Measurements from ENCODE around the gene SRGAP1. TPM values are rescaled to one million over a fixed set of nuclear protein-coding genes. Genes with fewer than 3 reads are reported as not detected.

SRGAP1 gene
- total RNA-seq, 1 donor from 2014 or later, result 49.3 TPM

DNA sequence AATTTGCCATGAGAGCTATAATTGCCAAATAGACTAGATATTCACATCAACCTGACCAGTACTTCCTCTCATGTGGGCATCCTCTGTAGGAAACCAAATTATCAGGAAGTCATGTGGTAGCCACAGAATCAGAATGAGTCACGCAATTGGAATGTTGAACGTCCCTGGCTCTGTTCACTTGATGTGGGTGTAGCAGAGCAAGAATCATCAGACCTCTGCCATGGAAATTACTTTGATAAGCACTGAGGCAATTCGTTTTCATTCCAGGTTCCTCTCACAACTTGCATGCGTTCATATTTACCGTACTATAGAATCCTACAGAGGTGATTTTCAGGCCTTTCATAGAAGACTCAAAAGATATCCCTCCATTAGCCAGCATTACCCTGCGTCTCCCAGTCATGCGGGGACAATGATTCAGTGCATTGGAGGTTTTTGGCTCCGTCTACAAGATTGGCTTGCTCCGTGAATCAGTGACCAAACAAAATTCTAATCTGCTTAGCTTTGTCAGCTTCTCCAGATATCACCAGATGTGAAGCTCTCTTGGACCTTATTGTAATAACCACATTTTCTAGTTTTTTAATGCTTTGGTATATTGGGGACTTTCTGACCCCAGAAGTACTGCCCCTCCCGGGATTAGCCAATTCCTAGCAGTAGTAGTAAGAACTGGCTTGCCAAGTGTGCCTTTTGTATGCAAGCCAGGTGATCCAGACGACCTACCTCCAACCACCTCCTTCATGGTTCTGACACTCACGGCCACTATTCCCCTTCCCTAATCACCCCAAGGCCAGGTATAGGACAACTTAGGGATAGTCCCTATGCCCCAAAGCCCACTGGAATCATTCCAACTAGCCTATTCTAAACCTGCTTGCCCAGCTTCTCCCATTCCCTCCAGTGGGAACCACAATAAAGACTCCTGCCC is 244.2 kb downstream of the SRGAP1 start:
- Mint-ChIP-seq H3K9me3 (ENCODE audit: unreplicated experiment) (no peaks in the 10 kb centered on the region), H3K4me3 (ENCODE audit: unreplicated experiment) (peak overlapping the region; percentile 19), H3K27ac (ENCODE audit: unreplicated experiment) (peak overlapping the region; percentile 78), H3K36me3 (ENCODE audit: low read depth, unreplicated experiment) (peaks cover 20% of the 10 kb centered on the region), H3K27me3 (ENCODE audit: unreplicated experiment) (peaks cover 1% of the 10 kb centered on the region), H3K4me1 (ENCODE audit: unreplicated experiment) (peaks cover 11% of the 10 kb centered on the region)
- TF ChIP-seq, protein P1, sequence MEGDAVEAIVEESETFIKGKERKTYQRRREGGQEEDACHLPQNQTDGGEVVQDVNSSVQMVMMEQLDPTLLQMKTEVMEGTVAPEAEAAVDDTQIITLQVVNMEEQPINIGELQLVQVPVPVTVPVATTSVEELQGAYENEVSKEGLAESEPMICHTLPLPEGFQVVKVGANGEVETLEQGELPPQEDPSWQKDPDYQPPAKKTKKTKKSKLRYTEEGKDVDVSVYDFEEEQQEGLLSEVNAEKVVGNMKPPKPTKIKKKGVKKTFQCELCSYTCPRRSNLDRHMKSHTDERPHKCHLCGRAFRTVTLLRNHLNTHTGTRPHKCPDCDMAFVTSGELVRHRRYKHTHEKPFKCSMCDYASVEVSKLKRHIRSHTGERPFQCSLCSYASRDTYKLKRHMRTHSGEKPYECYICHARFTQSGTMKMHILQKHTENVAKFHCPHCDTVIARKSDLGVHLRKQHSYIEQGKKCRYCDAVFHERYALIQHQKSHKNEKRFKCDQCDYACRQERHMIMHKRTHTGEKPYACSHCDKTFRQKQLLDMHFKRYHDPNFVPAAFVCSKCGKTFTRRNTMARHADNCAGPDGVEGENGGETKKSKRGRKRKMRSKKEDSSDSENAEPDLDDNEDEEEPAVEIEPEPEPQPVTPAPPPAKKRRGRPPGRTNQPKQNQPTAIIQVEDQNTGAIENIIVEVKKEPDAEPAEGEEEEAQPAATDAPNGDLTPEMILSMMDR (IDR thresholded peaks at IDR 0.05; ENCODE audit: unreplicated experiment), result no peak
- peak; percentile 27 for DNase-seq (ENCODE audit: low spot score)

DNA sequence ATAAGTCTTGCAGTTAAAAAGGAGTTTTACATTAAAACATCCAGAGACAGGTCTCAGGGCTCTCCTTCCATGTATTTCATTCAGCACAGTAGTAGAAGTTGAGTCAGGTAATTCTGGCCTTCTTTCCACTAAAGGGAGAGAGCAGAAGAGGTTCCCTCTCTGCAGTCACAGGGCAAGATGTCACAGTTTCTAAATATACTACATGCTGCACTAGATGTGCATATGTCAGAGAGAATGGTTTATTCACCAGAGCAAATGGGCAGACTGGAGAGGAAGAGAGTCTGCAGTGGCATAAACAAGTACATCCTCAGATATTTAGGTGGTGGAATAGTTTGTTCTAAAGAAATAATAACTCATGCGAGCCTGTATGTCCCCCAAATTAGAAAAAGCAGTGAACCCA is 245.5 kb downstream of the SRGAP1 start:
- no peak for DNase-seq (ENCODE audit: low spot score)
- Mint-ChIP-seq H3K36me3 (ENCODE audit: low read depth, unreplicated experiment) (peaks cover 15% of the 10 kb centered on the region), H3K4me3 (ENCODE audit: unreplicated experiment) (no peak overlapping the region), H3K27me3 (ENCODE audit: unreplicated experiment) (peaks cover 1% of the 10 kb centered on the region), H3K9me3 (ENCODE audit: unreplicated experiment) (no peaks in the 10 kb centered on the region), H3K4me1 (ENCODE audit: unreplicated experiment) (peaks cover 11% of the 10 kb centered on the region), H3K27ac (ENCODE audit: unreplicated experiment) (peak overlapping the region; percentile 2)
- TF ChIP-seq, protein P1 (IDR thresholded peaks at IDR 0.05; ENCODE audit: unreplicated experiment), result no peak

DNA sequence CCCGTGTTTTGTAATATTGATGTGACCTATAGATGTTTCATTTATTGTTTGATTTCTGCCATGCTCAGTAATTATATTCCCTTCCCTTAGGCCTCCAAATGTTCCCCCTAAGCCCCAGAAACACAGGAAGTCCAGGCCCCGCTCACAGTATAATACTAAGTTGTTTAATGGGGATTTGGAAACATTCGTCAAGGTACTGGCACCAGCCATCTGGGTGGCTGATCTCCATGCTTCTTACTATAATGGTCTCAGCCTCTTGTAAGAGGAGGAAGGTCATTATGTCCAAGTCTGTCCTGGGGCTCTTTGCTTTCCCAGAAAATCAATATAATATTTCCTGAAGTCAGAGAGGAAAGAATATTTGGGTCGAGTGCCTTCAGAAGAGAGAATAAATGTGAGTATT is 246.7 kb downstream of the SRGAP1 start:
- TF ChIP-seq, protein P1 (IDR thresholded peaks at IDR 0.05; ENCODE audit: unreplicated experiment), result no peak
- Mint-ChIP-seq H3K9me3 (ENCODE audit: unreplicated experiment) (no peaks in the 10 kb centered on the region), H3K4me1 (ENCODE audit: unreplicated experiment) (peaks cover 11% of the 10 kb centered on the region), H3K36me3 (ENCODE audit: low read depth, unreplicated experiment) (peaks cover 9% of the 10 kb centered on the region), H3K27me3 (ENCODE audit: unreplicated experiment) (peaks cover 1% of the 10 kb centered on the region), H3K4me3 (ENCODE audit: unreplicated experiment) (no peak overlapping the region), H3K27ac (ENCODE audit: unreplicated experiment) (peak overlapping the region; percentile 30)
- DNase-seq (ENCODE audit: low spot score), result no peak

DNA sequence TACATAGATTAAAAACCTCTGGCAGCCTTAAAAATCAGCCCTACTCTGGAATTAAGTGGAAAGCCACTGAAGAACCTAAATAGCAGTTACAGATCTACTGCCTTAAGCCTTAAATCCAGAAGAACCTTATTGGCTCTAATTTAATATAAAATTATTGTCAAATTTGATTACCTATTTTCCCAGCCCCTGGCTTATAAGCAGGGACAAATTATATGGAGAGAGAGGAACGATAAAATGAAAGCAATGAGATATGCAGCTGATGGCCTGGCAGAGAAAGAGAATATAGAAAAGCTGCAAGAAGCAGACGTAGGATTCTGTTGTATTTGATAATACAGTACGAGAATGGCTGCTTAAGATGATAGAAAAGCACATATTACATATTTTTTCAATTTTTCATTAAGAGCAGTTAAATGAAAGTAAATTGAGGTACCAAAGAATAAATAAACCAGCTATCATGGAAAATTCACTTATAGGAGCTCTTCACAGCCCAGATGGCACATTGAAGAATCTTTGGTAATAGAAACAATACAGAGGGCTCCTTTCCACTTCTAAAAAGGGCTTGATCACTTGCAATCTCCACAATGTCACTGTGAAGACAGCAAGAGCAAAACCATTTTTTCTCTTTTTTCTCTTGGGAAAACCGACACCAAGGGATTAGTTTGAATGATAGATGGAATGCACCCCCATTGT is 248.2 kb downstream of the SRGAP1 start:
- Mint-ChIP-seq H3K4me3 (ENCODE audit: unreplicated experiment) (no peak overlapping the region), H3K27ac (ENCODE audit: unreplicated experiment) (no peak overlapping the region), H3K4me1 (ENCODE audit: unreplicated experiment) (peaks cover 11% of the 10 kb centered on the region)

More for the DNA sequence above, 248.2 kb downstream of the SRGAP1 start:
- DNase-seq (ENCODE audit: low spot score), result no peak
- peaks cover 1% of the 10 kb centered on the region for H3K27me3 Mint-ChIP-seq (ENCODE audit: unreplicated experiment)
- TF ChIP-seq, protein P1 (IDR thresholded peaks at IDR 0.05; ENCODE audit: unreplicated experiment), result no peak
- no peaks in the 10 kb centered on the region for H3K9me3 Mint-ChIP-seq (ENCODE audit: unreplicated experiment)
- H3K36me3 Mint-ChIP-seq (ENCODE audit: low read depth, unreplicated experiment), result peaks cover 9% of the 10 kb centered on the region

All from endothelial cell (in vitro differentiated cells).